ENCODE measurements around the gene FAM135A. TPM values are rescaled to one million over a fixed set of nuclear protein-coding genes. Genes with fewer than 3 reads are reported as not detected.
A peak's percentile ranks its signal among the peaks of the same experiment; 100 is the strongest.

Gene FAM135A
- total RNA-seq, 2 donors from 2014 or later: 25.8 to 34.0 TPM

- Mint-ChIP-seq H3K4me3 (no peak overlapping the region), H3K36me3 (ENCODE audit: low read depth) (peaks cover 12% of the 10 kb centered on the region), H3K4me1 (peaks cover 13% of the 10 kb centered on the region), H3K27me3 (ENCODE audit: insufficient read depth) (no peaks in the 10 kb centered on the region), H3K27ac (no peak overlapping the region), H3K9me3 (no peaks in the 10 kb centered on the region)
- Histone ChIP-seq H3K4me1 (ENCODE audit: control insufficient read depth, insufficient read depth, low read length) (no peaks in the 10 kb centered on the region), H3K27ac (ENCODE audit: low read depth, low read length) (no peak overlapping the region), H3K36me3 (ENCODE audit: control insufficient read depth, insufficient read depth, low read length) (no peaks in the 10 kb centered on the region), H3K9ac (ENCODE audit: extremely low read depth, low read length, poor library complexity, severe bottlenecking) (no peak overlapping the region), H3K27me3 (ENCODE audit: control insufficient read depth, insufficient read depth, low read length, poor library complexity, severe bottlenecking) (no peaks in the 10 kb centered on the region), H3K4me3 (ENCODE audit: low read length) (no peak overlapping the region), H3K9me3 (ENCODE audit: control insufficient read depth, low read length) (no peaks in the 10 kb centered on the region)
- no peak for DNase-seq
- TF ChIP-seq CTCF (conservative IDR thresholded peaks at IDR 0.05): peak; percentile 84
Measured at GRCh38 chr6:70520575-70520974, 107.3 kb downstream of the FAM135A start.

GRCh38 chr6:70524721-70525286 lies 111.5 kb downstream of the FAM135A start:
- no peak overlapping the region for H3K4me3 Mint-ChIP-seq
- no peaks in the 10 kb centered on the region for H3K4me1 ChIP-seq (ENCODE audit: control insufficient read depth, insufficient read depth, low read length)
- H3K36me3 ChIP-seq (ENCODE audit: control insufficient read depth, insufficient read depth, low read length): no peaks in the 10 kb centered on the region
- peaks cover 30% of the 10 kb centered on the region for H3K4me1 Mint-ChIP-seq
- no peaks in the 10 kb centered on the region for H3K9me3 ChIP-seq (ENCODE audit: control insufficient read depth, low read length)
- no peak overlapping the region for H3K9ac ChIP-seq (ENCODE audit: extremely low read depth, low read length, poor library complexity, severe bottlenecking)
- no peak for TF ChIP-seq CTCF (conservative IDR thresholded peaks at IDR 0.05)
- DNase-seq: no peak
- H3K9me3 Mint-ChIP-seq: no peaks in the 10 kb centered on the region
- H3K27ac ChIP-seq (ENCODE audit: low read depth, low read length): no peak overlapping the region
- peaks cover 7% of the 10 kb centered on the region for H3K36me3 Mint-ChIP-seq (ENCODE audit: low read depth)
- no peaks in the 10 kb centered on the region for H3K27me3 ChIP-seq (ENCODE audit: control insufficient read depth, insufficient read depth, low read length, poor library complexity, severe bottlenecking)
- no peak overlapping the region for H3K4me3 ChIP-seq (ENCODE audit: low read length)
- H3K27me3 Mint-ChIP-seq (ENCODE audit: insufficient read depth): no peaks in the 10 kb centered on the region
- WGBS, 2 experiments (ENCODE audit: insufficient coverage in 1 of 2, insufficient read length in 1 of 2): 87 to 95% methylated on average over 2 to 4 of the region's 4 CpGs
- no peak overlapping the region for H3K27ac Mint-ChIP-seq

DNA sequence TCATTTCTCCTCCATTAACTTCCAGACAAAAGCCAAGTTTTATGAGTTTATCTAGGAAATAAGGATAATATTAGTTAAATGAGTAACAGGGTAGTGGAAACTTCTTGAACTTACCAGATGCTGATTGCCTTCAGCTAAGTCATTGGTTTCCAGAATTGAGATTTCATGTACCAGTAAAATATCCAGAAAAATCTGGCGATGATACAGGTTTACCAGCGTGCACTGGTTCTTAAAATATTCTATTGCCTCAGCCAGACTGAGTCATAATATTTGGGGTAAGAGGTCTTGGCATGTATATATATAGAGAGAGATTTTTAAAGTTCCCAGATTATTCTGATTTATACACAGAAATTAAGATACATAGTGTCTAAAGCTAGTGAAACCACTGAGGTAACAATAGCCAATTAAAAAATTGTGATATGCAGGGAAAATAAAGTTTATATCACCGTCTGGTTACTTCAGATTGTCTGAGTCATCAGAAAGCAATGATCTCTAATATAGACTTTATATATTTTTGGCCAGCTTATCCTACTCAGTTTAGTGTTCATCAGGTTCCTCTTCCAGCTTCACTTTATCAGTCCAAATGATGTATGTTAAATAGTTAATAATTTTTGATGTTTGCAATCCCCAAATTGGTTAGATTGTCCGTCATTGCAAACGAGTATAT lies 113.9 kb downstream of the FAM135A start:
- DNase-seq: no peak
- H3K27me3 Mint-ChIP-seq (ENCODE audit: insufficient read depth): no peaks in the 10 kb centered on the region
- no peaks in the 10 kb centered on the region for H3K36me3 ChIP-seq (ENCODE audit: control insufficient read depth, insufficient read depth, low read length)
- H3K9ac ChIP-seq (ENCODE audit: extremely low read depth, low read length, poor library complexity, severe bottlenecking): no peak overlapping the region
- no peaks in the 10 kb centered on the region for H3K9me3 Mint-ChIP-seq
- H3K4me1 ChIP-seq (ENCODE audit: control insufficient read depth, insufficient read depth, low read length): no peaks in the 10 kb centered on the region
- H3K9me3 ChIP-seq (ENCODE audit: control insufficient read depth, low read length): no peaks in the 10 kb centered on the region
- H3K36me3 Mint-ChIP-seq (ENCODE audit: low read depth): peaks cover 7% of the 10 kb centered on the region
- H3K4me3 ChIP-seq (ENCODE audit: low read length): no peak overlapping the region
- WGBS, 2 experiments (ENCODE audit: insufficient coverage in 1 of 2, insufficient read length in 1 of 2): 92 to 93% methylated on average over 3 to 5 of the region's 5 CpGs
- no peak overlapping the region for H3K27ac Mint-ChIP-seq
- H3K4me3 Mint-ChIP-seq: no peak overlapping the region
- H3K27ac ChIP-seq (ENCODE audit: low read depth, low read length): no peak overlapping the region
- H3K27me3 ChIP-seq (ENCODE audit: control insufficient read depth, insufficient read depth, low read length, poor library complexity, severe bottlenecking): no peaks in the 10 kb centered on the region
- peaks cover 17% of the 10 kb centered on the region for H3K4me1 Mint-ChIP-seq
- no peak for TF ChIP-seq CTCF (conservative IDR thresholded peaks at IDR 0.05)

All from endodermal cell (in vitro differentiated cells).